PFSK-1 (cell line): ENCODE data around the gene MAEA.

ENCODE experiments used
- FOXP2 ChIP-seq: optimal IDR thresholded peaks from 2 replicates; pipeline ENCODE3; 2011; ENCODE audit warnings: borderline replicate concordance, control low read depth, inconsistent platforms; ENCODE audit not compliant: insufficient read depth; ENCODE audit errors: extremely low read length, extremely low read depth
- POLR2AphosphoS5 ChIP-seq: IDR thresholded peaks from 2 replicates; pipeline ENCODE4 v1.6.1; 2012; ENCODE audit warnings: low read depth, mild to moderate bottlenecking, control low read depth, low read length, moderate library complexity
- SIN3A ChIP-seq: IDR thresholded peaks from 2 replicates; pipeline ENCODE4 v1.6.1; 2012; ENCODE audit warnings: mild to moderate bottlenecking, low read length, moderate library complexity, borderline replicate concordance; ENCODE audit not compliant: insufficient read depth
- TAF1 ChIP-seq: IDR thresholded peaks from 2 replicates; pipeline ENCODE4 v1.6.1; 2012; ENCODE audit warnings: low read length, control low read depth, borderline replicate concordance; ENCODE audit not compliant: insufficient read depth
- TF ChIP-seq, protein P1 (sequence below), 2 experiments: IDR thresholded peaks; 2 replicates each; pipeline versions ENCODE4 v1.6.1 to v1.8.0; 2011 to 2012; ENCODE audit warnings: low read depth in 2 of 2, low read length in 2 of 2, control low read depth in 1 of 2, inconsistent platforms in 1 of 2, mild to moderate bottlenecking in 1 of 2, moderate library complexity in 1 of 2; ENCODE audit not compliant: insufficient read depth in 1 of 2

DNA sequence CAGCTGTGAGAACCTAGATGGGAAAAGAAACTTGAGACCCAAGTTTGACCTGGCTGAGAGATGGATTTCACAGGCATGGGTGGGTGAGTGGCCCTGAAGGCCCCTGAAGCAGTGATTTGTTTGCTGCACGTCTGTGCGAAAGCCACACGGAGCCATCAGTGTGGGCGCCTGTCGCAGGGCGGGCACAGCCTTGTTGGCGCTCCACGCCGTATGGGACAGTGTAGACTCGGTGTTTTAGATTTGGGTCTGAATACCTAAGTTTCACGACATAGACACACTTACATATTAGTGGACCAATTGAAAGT is 35.4 kb downstream of the MAEA start:
- TF ChIP-seq TAF1 (no peak), SIN3A (no peak), POLR2AphosphoS5 (no peak), FOXP2 (no peak)
- TF ChIP-seq, protein P1, sequence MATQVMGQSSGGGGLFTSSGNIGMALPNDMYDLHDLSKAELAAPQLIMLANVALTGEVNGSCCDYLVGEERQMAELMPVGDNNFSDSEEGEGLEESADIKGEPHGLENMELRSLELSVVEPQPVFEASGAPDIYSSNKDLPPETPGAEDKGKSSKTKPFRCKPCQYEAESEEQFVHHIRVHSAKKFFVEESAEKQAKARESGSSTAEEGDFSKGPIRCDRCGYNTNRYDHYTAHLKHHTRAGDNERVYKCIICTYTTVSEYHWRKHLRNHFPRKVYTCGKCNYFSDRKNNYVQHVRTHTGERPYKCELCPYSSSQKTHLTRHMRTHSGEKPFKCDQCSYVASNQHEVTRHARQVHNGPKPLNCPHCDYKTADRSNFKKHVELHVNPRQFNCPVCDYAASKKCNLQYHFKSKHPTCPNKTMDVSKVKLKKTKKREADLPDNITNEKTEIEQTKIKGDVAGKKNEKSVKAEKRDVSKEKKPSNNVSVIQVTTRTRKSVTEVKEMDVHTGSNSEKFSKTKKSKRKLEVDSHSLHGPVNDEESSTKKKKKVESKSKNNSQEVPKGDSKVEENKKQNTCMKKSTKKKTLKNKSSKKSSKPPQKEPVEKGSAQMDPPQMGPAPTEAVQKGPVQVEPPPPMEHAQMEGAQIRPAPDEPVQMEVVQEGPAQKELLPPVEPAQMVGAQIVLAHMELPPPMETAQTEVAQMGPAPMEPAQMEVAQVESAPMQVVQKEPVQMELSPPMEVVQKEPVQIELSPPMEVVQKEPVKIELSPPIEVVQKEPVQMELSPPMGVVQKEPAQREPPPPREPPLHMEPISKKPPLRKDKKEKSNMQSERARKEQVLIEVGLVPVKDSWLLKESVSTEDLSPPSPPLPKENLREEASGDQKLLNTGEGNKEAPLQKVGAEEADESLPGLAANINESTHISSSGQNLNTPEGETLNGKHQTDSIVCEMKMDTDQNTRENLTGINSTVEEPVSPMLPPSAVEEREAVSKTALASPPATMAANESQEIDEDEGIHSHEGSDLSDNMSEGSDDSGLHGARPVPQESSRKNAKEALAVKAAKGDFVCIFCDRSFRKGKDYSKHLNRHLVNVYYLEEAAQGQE (IDR thresholded peaks at IDR 0.05; ENCODE audit: insufficient read depth in 1 of 2, low read depth in 2 of 2, low read length in 2 of 2): no peak
